GM12878 (cell line): ENCODE data around the gene PLA2G2C. TPM values are rescaled to one million over a fixed set of nuclear protein-coding genes. Genes with fewer than 3 reads are reported as not detected.

Experiments
- ATAC-seq: fragments of 200-7000 bp; cut with Tn5 transposase; 3 replicates; pipeline ENCODE4 v1.9.1; 2020; ENCODE audit warnings: mild to moderate bottlenecking, moderate library complexity
- BruUV-seq: library from RNA; stranded (reverse); fragments of 400-500 nt; replicated peaks from 2 replicates; lab custom pipeline; 2021; lab: Mats Ljungman, UMichigan
- CTCF ChIA-PET: fragments of 300-600 bp; sonication (Branson Sonifier 250); formaldehyde crosslinking; extraction: SDS; loops from one replicate; lab custom pipeline; 2021; ENCODE audit warnings: inconsistent platforms; lab: Yijun Ruan, JAX
- POLR2A ChIA-PET: fragments of 350-600 bp; formaldehyde crosslinking; extraction: SDS; loops from one replicate; lab custom pipeline; 2021; ENCODE audit warnings: inconsistent platforms; lab: Charles Lee
- RAD21 ChIA-PET: fragments of 300-600 bp; sonication (Branson Sonifier 250); formaldehyde crosslinking; loops from one replicate; lab custom pipeline; 2023; ENCODE audit warnings: antibody characterized with exemption; ENCODE audit not compliant: unreplicated experiment; lab: Charles Lee
- SMC1A ChIA-PET: fragments of 300-600 bp; sonication (Branson Sonifier 250); formaldehyde crosslinking; loops from one replicate; lab custom pipeline; 2023; ENCODE audit not compliant: unreplicated experiment, uncharacterized antibody; lab: Charles Lee
- DNase-seq: peaks from one replicate; pipeline ENCODE4 v3.0.0-alpha.2; 2011; ENCODE audit warnings: low read depth, low spot score
- FAIRE-seq: peaks from 3 replicates; lab custom pipeline; 2011; peaks lifted over from hg19 to GRCh38; lab: Jason Lieb, UNC
- H2AFZ ChIP-seq: 2 replicates; pipeline ENCODE4 v1.6.0; 2011; ENCODE audit warnings: low read depth, low read length, control low read depth; ENCODE audit not compliant: control insufficient read depth
- H3K27ac ChIP-seq: 2 replicates; pipeline ENCODE4 v1.5.1; 2011; ENCODE audit warnings: control low read depth; ENCODE audit not compliant: control insufficient read depth, insufficient read depth
- H3K27me3 ChIP-seq, 2 experiments: replicated peaks in 1 of 2; 2 replicates each; pipeline versions ENCODE4 v1.6.0 to v1.6.1; 2011; ENCODE audit warnings: low read length in 1 of 2; ENCODE audit not compliant: control insufficient read depth in 2 of 2, insufficient read depth in 2 of 2
- H3K36me3 ChIP-seq, 2 experiments: 2 replicates each; pipeline ENCODE4 v1.5.1; 2011; ENCODE audit warnings: low read length in 1 of 2; ENCODE audit not compliant: control insufficient read depth in 2 of 2, insufficient read depth in 2 of 2
- H3K4me1 ChIP-seq: 2 replicates; pipeline ENCODE4 v1.6.1; 2011; ENCODE audit warnings: mild to moderate bottlenecking, low read length, moderate library complexity, mixed read lengths; ENCODE audit not compliant: control insufficient read depth, insufficient read depth
- H3K4me2 ChIP-seq: 2 replicates; pipeline ENCODE4 v1.6.0; 2011; ENCODE audit warnings: control low read depth; ENCODE audit not compliant: control insufficient read depth, insufficient read depth
- H3K4me3 ChIP-seq: fragments of 200-600 bp; sonication (generic); 2 replicates; pipeline ENCODE4 v1.5.1; 2016
- H3K79me2 ChIP-seq: 2 replicates; pipeline ENCODE4 v1.6.0; 2011; ENCODE audit warnings: low read length; ENCODE audit not compliant: control insufficient read depth, insufficient read depth
- H3K9ac ChIP-seq: 2 replicates; pipeline ENCODE4 v1.8.0; 2011; ENCODE audit warnings: low read length, control low read depth, mixed read lengths; ENCODE audit not compliant: control insufficient read depth, insufficient read depth
- H3K9me3 ChIP-seq: replicated peaks from 3 replicates; pipeline ENCODE4 v1.5.1; 2011; ENCODE audit warnings: mild to moderate bottlenecking, low read length; ENCODE audit not compliant: control insufficient read depth, insufficient read depth
- H4K20me1 ChIP-seq: 2 replicates; pipeline ENCODE4 v1.6.0; 2011; ENCODE audit not compliant: control insufficient read depth, insufficient read depth
- CEBPB ChIP-seq, 2 experiments: fragments of 150-350 bp in 1 of 2; IDR thresholded peaks; 2 replicates each; pipeline ENCODE4 v1.6.1; 2012 to 2014; ENCODE audit warnings: low read depth in 2 of 2, low read length in 2 of 2, borderline replicate concordance in 1 of 2, inconsistent platforms in 1 of 2
- CHD2 ChIP-seq: IDR thresholded peaks from 2 replicates; pipeline ENCODE4 v1.6.1; 2011; ENCODE audit warnings: low read depth, low read length, improper control_type of control experiment, borderline replicate concordance
- FOXM1 ChIP-seq: IDR thresholded peaks from 2 replicates; pipeline ENCODE4 v1.6.1; 2012; ENCODE audit warnings: low read depth, mild to moderate bottlenecking, inconsistent platforms, low read length, moderate library complexity
- NFXL1 ChIP-seq: fragments of 450-650 bp; IDR thresholded peaks from 2 replicates; pipeline ENCODE4 v1.6.1; 2017; ENCODE audit warnings: antibody characterized with exemption, mild to moderate bottlenecking, borderline replicate concordance
- NFYA ChIP-seq: IDR thresholded peaks from 2 replicates; pipeline ENCODE4 v1.6.1; 2011; ENCODE audit warnings: low read depth, mild to moderate bottlenecking, low read length, improper control_type of control experiment, borderline replicate concordance
- PKNOX1 ChIP-seq: fragments of 450-650 bp; IDR thresholded peaks from 2 replicates; pipeline ENCODE4 v1.6.1; 2016; ENCODE audit warnings: mild to moderate bottlenecking
- SRF ChIP-seq, 2 experiments: IDR thresholded peaks; 2 replicates each; pipeline ENCODE4 v1.6.1; 2011; ENCODE audit warnings: low read depth in 2 of 2, low read length in 2 of 2, mild to moderate bottlenecking in 1 of 2, moderate library complexity in 1 of 2
- YBX1 ChIP-seq: fragments of 450-650 bp; IDR thresholded peaks from 2 replicates; pipeline ENCODE4 v1.6.1; 2016; ENCODE audit warnings: antibody characterized with exemption
- WGBS: methylation state at CpG from one replicate; pipeline ENCODE4 v1.1.6; 2016; ENCODE audit warnings: low lambda C conversion rate; ENCODE audit not compliant: insufficient replicate concordance, insufficient coverage; ENCODE audit errors: missing lambda C conversion rate; 5-methylcytosine and 5-hydroxymethylcytosine counted together
- in situ Hi-C: fragments of 300-500 bp; cut with MboI; formaldehyde crosslinking; loops from 9 replicates; pipeline ENCODE4 v1.14.3; 2018; ENCODE audit warnings: mixed read lengths
- intact Hi-C: fragments of 100-400 bp; cut with micrococcal nuclease; formaldehyde crosslinking; loops from one replicate; pipeline ENCODE4 v1.14.2; 2022; ENCODE audit not compliant: unreplicated experiment
- polyA plus RNA-seq, 11 experiments: library from polyadenylated mRNA; depleted of rRNA in 4 of 11; unstranded in 6 of 11; stranded (reverse) in 5 of 11; fragments of >200 nt; fragmentation: Nextera tagmentation in 4 of 11; fragmentation: Illumina TruSeq in 1 of 11; extraction: Ambion mirVana in 4 of 11; extraction: Trizol in 1 of 11; gene quantifications; 1 replicate in 1 of 11; 2 replicates in 10 of 11; pipeline versions ENCODE4 v1.2.1 to v1.2.3, GENCODE V29; 2011 to 2016; ENCODE audit warnings: inconsistent platforms in 2 of 11, missing spikeins in 2 of 11, low read depth in 1 of 11
- total RNA-seq, 4 experiments: library from RNA; depleted of rRNA in 3 of 4; stranded (reverse); fragments of >200 nt in 3 of 4; fragmentation: Illumina TruSeq in 1 of 4; extraction: Trizol in 1 of 4; gene quantifications; 2 replicates each; pipeline versions ENCODE4 v1.2.1 to v1.2.3, GENCODE V29; 2013 to 2021

PLA2G2C gene
- total and polyA plus RNA-seq, 10 of the 15 experiments (the other 5 are each of a cell fraction or from before 2014, with no cell fraction given), result 0.05 TPM; not detected in 9

- TF ChIP-seq PKNOX1 (no peak), NFYA (no peak)
Observed at GRCh38 chr1:20199840-20200239, 13.5 kb upstream of the PLA2G2C start (continued).

DNA sequence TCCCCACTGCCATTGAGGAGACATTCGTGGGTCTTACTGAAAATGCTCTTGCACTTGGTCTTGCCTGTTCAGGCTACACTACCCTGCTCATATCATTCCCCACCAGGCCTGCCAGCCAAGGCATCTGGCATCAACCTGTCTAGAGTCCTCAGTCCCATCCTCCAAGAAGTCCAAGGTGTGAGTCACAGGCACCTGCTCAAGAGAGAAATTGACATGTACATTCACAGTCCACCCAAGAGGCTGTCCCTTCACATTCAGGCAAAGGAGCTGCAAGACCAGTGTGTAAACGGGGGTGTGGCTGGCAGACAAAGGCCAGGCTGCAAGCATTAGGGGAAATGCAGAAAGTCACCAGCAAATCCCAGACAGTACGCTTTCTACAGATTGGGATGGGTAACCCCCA, 13.1 kb upstream of the PLA2G2C start:
- no peaks in the 10 kb centered on the region for H3K79me2 ChIP-seq
- ChIA-PET SMC1A (interaction anchor here (1.1 kb wide), 1 partner anchor 24 kb away, joined by 3 read pairs; no protein-coding TSS in a partner anchor), CTCF (interaction anchor here (1.0 kb wide), 1 partner anchor 13 kb away, joined by 4 read pairs; no protein-coding TSS in a partner anchor), POLR2A (no interaction called here), RAD21 (no interaction called here)
- H3K36me3 ChIP-seq, result no peaks in the 10 kb centered on the region
- H2AFZ ChIP-seq, result no peak overlapping the region
- in situ Hi-C loops (no loop called here), intact Hi-C loops (loop anchor here (5.0 to 10.0 kb wide), 2 partner anchors 47 to 225 kb away; partner anchors contain the start of gene PLA2G2A)
- H4K20me1 ChIP-seq, result no peaks in the 10 kb centered on the region
- no peak for DNase-seq
- H3K4me2 ChIP-seq, result no peak overlapping the region
- BruUV-seq, result no TSS peak
- FAIRE-seq, result no peak
- ATAC-seq, result no peak
- TF ChIP-seq YBX1, result no peak
- TF ChIP-seq FOXM1, result no peak
- no peak for TF ChIP-seq CHD2
- TF ChIP-seq SRF (IDR thresholded peaks at IDR 0.05; ENCODE audit: low read depth in 2 of 2, low read length in 2 of 2), result no peak
- no peak for TF ChIP-seq NFXL1
- no peak for TF ChIP-seq CEBPB (IDR thresholded peaks at IDR 0.05; ENCODE audit: borderline replicate concordance in 1 of 2, low read depth in 2 of 2, low read length in 2 of 2)
- H3K9ac ChIP-seq, result no peak overlapping the region
- 0% methylated on average over 3 of the region's 3 CpGs for WGBS
- no peaks in the 10 kb centered on the region for H3K9me3 ChIP-seq
- H3K4me3 ChIP-seq, result no peak overlapping the region
- no peaks in the 10 kb centered on the region for H3K4me1 ChIP-seq
- peaks cover 4% of the 10 kb centered on the region in 2 experiments; a peak in 2 of 4 replicates for H3K27me3 ChIP-seq
- H3K27ac ChIP-seq, result no peak overlapping the region
